Measurements from ENCODE around the gene STK11.

STK11 gene

DNA sequence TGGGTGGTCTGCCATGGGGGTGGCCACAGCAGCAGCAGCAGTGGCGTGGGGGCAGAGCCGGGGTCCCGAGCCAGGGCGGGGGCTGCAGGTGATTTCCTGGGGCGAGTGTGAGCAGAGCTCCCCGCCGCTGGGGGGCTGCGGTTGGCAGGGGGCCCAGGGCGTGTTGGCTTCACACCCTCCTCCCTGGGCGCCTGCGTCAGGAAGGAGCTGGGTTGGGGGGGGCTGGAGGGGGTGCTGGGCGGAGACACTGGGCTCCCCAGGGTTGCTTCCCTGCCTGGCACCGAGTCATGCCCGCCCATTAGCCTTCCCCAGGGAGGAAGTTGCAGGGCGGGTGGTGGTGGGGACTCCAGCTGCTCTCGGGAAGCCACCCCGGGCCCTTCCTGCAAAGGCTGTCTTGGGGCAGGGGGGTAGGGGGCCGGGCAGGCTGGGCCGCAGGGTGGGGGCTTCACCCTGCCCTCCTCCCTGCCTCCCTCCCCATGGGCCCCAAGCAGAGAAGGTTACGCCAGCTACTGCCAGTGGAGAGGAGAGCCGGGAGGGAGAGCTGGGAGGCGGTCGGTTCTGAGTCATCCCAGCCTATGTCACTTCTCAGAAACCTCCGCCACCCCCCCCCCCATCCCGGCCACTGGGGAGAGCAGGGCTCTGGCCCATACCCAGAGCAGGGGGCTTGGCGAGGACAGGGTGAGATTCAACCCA, 47.4 kb downstream of the STK11 start:
- in situ Hi-C loops (cut with MboI; ENCODE audit: low sequenced_read_pairs, unreplicated experiment): no loop called here
- TF ChIP-seq, protein P1, sequence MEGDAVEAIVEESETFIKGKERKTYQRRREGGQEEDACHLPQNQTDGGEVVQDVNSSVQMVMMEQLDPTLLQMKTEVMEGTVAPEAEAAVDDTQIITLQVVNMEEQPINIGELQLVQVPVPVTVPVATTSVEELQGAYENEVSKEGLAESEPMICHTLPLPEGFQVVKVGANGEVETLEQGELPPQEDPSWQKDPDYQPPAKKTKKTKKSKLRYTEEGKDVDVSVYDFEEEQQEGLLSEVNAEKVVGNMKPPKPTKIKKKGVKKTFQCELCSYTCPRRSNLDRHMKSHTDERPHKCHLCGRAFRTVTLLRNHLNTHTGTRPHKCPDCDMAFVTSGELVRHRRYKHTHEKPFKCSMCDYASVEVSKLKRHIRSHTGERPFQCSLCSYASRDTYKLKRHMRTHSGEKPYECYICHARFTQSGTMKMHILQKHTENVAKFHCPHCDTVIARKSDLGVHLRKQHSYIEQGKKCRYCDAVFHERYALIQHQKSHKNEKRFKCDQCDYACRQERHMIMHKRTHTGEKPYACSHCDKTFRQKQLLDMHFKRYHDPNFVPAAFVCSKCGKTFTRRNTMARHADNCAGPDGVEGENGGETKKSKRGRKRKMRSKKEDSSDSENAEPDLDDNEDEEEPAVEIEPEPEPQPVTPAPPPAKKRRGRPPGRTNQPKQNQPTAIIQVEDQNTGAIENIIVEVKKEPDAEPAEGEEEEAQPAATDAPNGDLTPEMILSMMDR (IDR thresholded peaks at IDR 0.05; ENCODE audit: borderline replicate concordance, control extremely low read depth, extremely low read depth, insufficient read depth, missing control alignments): no peak
- DNase-seq (ENCODE audit: low spot score): no peak

DNA sequence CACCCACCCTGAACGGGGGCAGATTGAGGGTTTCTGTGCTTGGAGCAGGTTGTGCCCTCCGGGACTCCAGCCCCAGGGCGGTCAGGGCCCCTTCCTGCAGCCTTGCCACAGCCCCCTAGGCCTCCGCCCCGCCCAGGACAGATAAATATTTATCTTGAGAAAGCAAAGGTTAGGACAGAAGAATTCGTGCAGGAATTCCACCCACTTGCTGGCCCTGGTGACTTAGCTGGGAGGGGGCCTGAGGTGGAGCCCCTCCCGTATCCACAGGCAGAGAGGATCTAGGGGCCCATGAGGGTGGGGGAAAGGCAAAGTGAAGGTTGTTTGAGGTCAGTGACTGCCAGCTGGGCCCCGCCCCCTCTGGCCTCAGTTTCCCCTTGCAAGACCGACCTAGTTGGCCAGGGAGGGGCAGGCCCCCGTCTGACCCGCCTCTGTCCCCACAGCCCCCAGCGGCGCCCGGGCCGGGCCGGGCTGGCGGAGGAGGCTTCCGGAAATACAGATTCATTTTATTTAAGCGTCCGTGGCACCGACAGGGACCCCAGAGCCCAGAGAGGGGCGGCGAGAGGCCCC, 48.0 kb downstream of the STK11 start:
- no peak for DNase-seq (ENCODE audit: low spot score)
- in situ Hi-C loops (cut with MboI; ENCODE audit: low sequenced_read_pairs, unreplicated experiment): no loop called here
- TF ChIP-seq, protein P1 (IDR thresholded peaks at IDR 0.05; ENCODE audit: borderline replicate concordance, control extremely low read depth, extremely low read depth, insufficient read depth, missing control alignments): no peak

DNA sequence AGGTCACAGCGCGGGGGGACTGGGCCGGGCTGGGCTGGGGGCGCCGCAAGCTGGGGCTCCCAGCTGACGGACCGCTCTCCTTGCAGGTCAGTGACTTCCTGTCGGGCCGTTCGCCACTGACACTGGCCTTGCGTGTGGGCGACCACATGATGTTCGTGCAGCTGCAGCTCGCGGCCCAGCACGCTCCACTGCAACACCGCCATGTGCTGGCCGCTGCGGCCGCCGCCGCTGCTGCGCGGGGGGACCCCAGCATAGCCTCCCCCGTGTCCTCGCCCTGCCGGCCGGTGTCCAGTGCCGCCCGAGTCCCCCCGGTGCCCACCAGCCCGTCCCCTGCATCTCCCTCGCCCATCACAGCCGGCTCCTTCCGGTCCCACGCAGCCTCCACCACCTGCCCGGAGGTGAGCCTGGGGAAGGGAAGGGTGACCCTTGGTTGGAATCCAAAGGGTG, 48.5 kb downstream of the STK11 start:
- in situ Hi-C loops (cut with MboI; ENCODE audit: low sequenced_read_pairs, unreplicated experiment): no loop called here
- DNase-seq (ENCODE audit: low spot score): no peak
- TF ChIP-seq, protein P1 (IDR thresholded peaks at IDR 0.05; ENCODE audit: borderline replicate concordance, control extremely low read depth, extremely low read depth, insufficient read depth, missing control alignments): no peak

DNA sequence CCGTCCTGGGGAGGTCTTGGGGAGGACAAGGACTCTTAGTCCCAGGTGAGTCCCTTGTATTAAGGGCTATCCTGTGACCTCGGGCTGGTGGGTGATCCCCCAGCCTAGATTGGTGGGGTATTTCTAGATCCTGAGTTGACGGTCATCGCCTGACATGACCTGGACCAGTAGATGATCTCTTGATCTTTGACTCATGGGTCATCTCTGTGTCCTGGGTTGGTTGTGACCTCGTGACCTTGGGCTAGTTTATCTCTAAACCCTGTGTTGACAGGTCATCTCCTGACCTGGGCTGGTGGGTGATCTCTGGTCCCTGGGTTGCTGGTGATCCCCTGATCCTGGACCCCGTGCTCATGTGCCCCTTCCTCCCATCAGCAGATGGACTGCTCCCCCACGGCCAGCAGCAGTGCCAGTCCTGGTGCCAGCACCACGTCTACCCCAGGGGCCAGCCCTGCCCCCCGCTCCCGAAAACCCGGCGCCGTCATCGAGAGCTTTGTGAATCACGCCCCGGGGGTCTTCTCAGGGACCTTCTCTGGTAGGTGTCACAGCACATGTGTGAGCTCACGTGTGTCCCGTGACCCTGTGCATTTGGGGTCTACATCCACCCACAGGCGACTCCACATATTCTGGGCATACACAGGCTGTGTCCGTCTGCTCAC, 49.1 kb downstream of the STK11 start:
- in situ Hi-C loops (cut with MboI; ENCODE audit: low sequenced_read_pairs, unreplicated experiment): no loop called here
- TF ChIP-seq, protein P1 (IDR thresholded peaks at IDR 0.05; ENCODE audit: borderline replicate concordance, control extremely low read depth, extremely low read depth, insufficient read depth, missing control alignments): no peak
- no peak for DNase-seq (ENCODE audit: low spot score)

DNA sequence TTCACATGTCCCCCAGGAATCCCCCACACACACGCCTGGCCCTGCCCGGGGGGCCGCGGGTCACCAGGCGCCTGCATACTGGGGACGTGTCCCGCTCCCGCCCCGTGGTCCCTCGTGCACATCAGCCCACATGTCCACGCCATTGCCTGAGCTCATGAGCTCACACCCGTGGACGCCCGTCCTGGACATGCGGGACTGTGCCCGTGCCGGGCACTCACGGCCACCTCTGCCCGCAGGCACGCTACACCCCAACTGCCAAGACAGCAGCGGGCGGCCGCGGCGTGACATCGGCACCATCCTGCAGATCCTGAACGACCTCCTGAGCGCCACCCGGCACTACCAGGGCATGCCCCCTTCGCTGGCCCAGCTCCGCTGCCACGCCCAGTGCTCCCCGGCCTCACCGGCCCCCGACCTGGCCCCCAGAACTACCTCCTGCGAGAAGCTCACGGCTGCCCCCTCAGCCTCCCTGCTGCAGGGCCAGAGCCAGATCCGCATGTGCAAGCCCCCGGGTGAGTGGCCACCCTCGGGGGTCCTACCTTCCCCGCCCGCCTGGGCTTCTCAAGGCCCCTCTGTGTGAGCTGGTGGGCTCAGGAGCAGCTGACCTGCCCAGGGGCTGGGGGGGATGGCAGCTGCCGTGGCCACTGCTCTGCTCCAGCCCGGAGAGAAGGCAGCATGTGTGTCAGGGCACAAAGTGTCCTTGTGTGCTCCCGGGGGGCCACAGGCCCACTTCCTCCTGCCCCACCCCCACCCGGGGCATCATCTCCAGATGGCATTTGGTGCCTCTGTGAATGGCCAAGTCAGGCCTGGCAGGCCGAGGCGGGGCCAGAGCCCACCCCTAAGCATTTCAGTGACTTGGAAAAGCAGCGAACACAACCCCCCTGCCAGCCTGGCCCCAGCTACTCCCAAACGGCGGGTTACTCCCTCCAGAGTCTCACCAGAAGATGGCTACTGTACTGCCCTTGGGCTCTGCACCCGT, 49.9 kb downstream of the STK11 start:
- no peak for DNase-seq (ENCODE audit: low spot score)
- TF ChIP-seq, protein P1 (IDR thresholded peaks at IDR 0.05; ENCODE audit: borderline replicate concordance, control extremely low read depth, extremely low read depth, insufficient read depth, missing control alignments): no peak
- in situ Hi-C loops (cut with MboI; ENCODE audit: low sequenced_read_pairs, unreplicated experiment): no loop called here
